GM23248 (cell line): ENCODE measurements around the gene HSPA12A. TPM values are rescaled to one million over a fixed set of nuclear protein-coding genes. Genes with fewer than 3 reads are reported as not detected.

Experiments used
- DNase-seq: peaks from one replicate; pipeline ENCODE4 v3.0.0-alpha.2; 2015
- H2AFZ ChIP-seq: fragments of 200-600 bp; sonication (generic); 2 replicates; pipeline ENCODE4 v1.6.1; 2016; ENCODE audit warnings: antibody characterized with exemption
- H3F3A ChIP-seq: fragments of 200-600 bp; sonication (generic); 2 replicates; pipeline ENCODE4 v1.6.1; 2016; ENCODE audit warnings: mild to moderate bottlenecking, antibody characterized with exemption, mixed run types; ENCODE audit not compliant: insufficient read depth
- H3K27ac ChIP-seq: fragments of 200-600 bp; sonication (generic); 2 replicates; pipeline ENCODE4 v1.5.1; 2016; ENCODE audit warnings: mild to moderate bottlenecking
- H3K27me3 ChIP-seq: fragments of 200-600 bp; sonication (generic); replicated peaks from 2 replicates; pipeline ENCODE4 v1.6.1; 2016; ENCODE audit warnings: mild to moderate bottlenecking; ENCODE audit not compliant: insufficient read depth
- H3K36me3 ChIP-seq: fragments of 200-600 bp; sonication (generic); 2 replicates; pipeline ENCODE4 v1.6.1; 2016; ENCODE audit warnings: low read depth, mild to moderate bottlenecking
- H3K4me1 ChIP-seq: fragments of 200-600 bp; sonication (generic); 2 replicates; pipeline ENCODE4 v1.6.1; 2016; ENCODE audit warnings: mild to moderate bottlenecking; ENCODE audit not compliant: insufficient read depth
- H3K4me2 ChIP-seq: fragments of 200-600 bp; sonication (generic); one replicate; pipeline ENCODE4 v1.6.1; 2016; ENCODE audit warnings: mild to moderate bottlenecking; ENCODE audit not compliant: unreplicated experiment
- H3K4me3 ChIP-seq: fragments of 200-600 bp; sonication (generic); 2 replicates; pipeline ENCODE4 v1.5.1; 2016; ENCODE audit warnings: mild to moderate bottlenecking
- H3K79me2 ChIP-seq: fragments of 200-600 bp; sonication (generic); 2 replicates; pipeline ENCODE4 v1.6.1; 2016; ENCODE audit warnings: mild to moderate bottlenecking; ENCODE audit not compliant: insufficient read depth
- H3K9ac ChIP-seq: fragments of 200-600 bp; sonication (generic); 2 replicates; pipeline ENCODE4 v1.6.1; 2016; ENCODE audit warnings: mild to moderate bottlenecking
- H3K9me2 ChIP-seq: fragments of 200-600 bp; sonication (generic); 2 replicates; pipeline ENCODE4 v1.6.1; 2016; ENCODE audit warnings: mixed run types, mild to moderate bottlenecking, moderate library complexity; ENCODE audit not compliant: insufficient read depth
- H3K9me3 ChIP-seq: fragments of 200-600 bp; sonication (generic); one replicate; pipeline ENCODE4 v1.6.1; 2017; ENCODE audit warnings: low read depth
- H4K20me1 ChIP-seq: fragments of 200-600 bp; sonication (generic); 2 replicates; pipeline ENCODE4 v1.6.0; 2016; ENCODE audit not compliant: insufficient read depth
- EZH2 ChIP-seq: fragments of 200-600 bp; sonication (generic); IDR thresholded peaks from 2 replicates; pipeline ENCODE4 v1.6.1; 2018; ENCODE audit warnings: antibody characterized with exemption, mild to moderate bottlenecking; ENCODE audit not compliant: insufficient read depth, poor library complexity, severe bottlenecking
- EZH2phosphoT487 ChIP-seq: fragments of 200-600 bp; sonication (generic); IDR thresholded peaks from 2 replicates; pipeline ENCODE4 v1.6.1; 2018; ENCODE audit warnings: antibody characterized with exemption, moderate library complexity, mild to moderate bottlenecking, low read depth; ENCODE audit not compliant: insufficient read depth
- WGBS, 2 experiments: methylation state at CpG; one replicate each; pipeline ENCODE4 v1.1.6; 2015 to 2017; ENCODE audit warnings: low lambda C conversion rate in 2 of 2, low coverage in 1 of 2; ENCODE audit errors: missing lambda C conversion rate in 2 of 2; 5-methylcytosine and 5-hydroxymethylcytosine counted together
- in situ Hi-C: fragments of 300-500 bp; cut with MboI; formaldehyde crosslinking; loops from 2 replicates; pipeline ENCODE4 v1.15.0; 2020
- polyA plus RNA-seq: library from polyadenylated mRNA; unstranded; fragments of >200 nt; fragmentation: Nextera tagmentation; extraction: Ambion mirVana; gene quantifications from 2 replicates; pipeline ENCODE4 v1.2.1, GENCODE V29; 2016
- total RNA-seq: library from RNA; depleted of rRNA; stranded (reverse); fragments of >200 nt; shearing (Covaris generic); gene quantifications from 2 replicates; pipeline ENCODE4 v1.2.3, GENCODE V29; 2014

Gene HSPA12A
- total and polyA plus RNA-seq, 2 experiments from 2014 or later, result 4.8 to 5.6 TPM

- Histone ChIP-seq H3K9ac (no peak overlapping the region), H3K9me3 (no peaks in the 10 kb centered on the region), H2AFZ (no peak overlapping the region), H3F3A (no peaks in the 10 kb centered on the region), H4K20me1 (no peaks in the 10 kb centered on the region), H3K27ac (no peak overlapping the region), H3K4me3 (no peak overlapping the region), H3K4me1 (peaks cover 8% of the 10 kb centered on the region; the same call in 1 of the 2 replicates), H3K79me2 (no peaks in the 10 kb centered on the region), H3K9me2 (no peaks in the 10 kb centered on the region), H3K36me3 (no peaks in the 10 kb centered on the region), H3K27me3 (no peaks in the 10 kb centered on the region), H3K4me2 (no peak overlapping the region)
- no peak for TF ChIP-seq EZH2phosphoT487
- no peak for TF ChIP-seq EZH2
- in situ Hi-C loops, result no loop called here
- no peak for DNase-seq
- 78 to 96% methylated on average over 1 of the region's 1 CpG for WGBS, 2 experiments
Observed at GRCh38 chr10:116748471-116748870, 6.1 kb upstream of the HSPA12A start.

- Histone ChIP-seq H3F3A (no peaks in the 10 kb centered on the region), H3K79me2 (no peaks in the 10 kb centered on the region), H3K9me3 (no peaks in the 10 kb centered on the region), H3K4me2 (no peak overlapping the region), H3K4me1 (peaks cover 11% of the 10 kb centered on the region), H3K27me3 (no peaks in the 10 kb centered on the region), H3K36me3 (no peaks in the 10 kb centered on the region), H3K9me2 (no peaks in the 10 kb centered on the region), H4K20me1 (no peaks in the 10 kb centered on the region), H3K9ac (no peak overlapping the region), H2AFZ (no peak overlapping the region), H3K4me3 (no peak overlapping the region), H3K27ac (no peak overlapping the region)
- peak; percentile 77 for DNase-seq
- WGBS, 2 experiments, result 20 to 41% methylated on average over 1 of the region's 1 CpG
- TF ChIP-seq EZH2phosphoT487, result no peak
- no peak for TF ChIP-seq EZH2
- in situ Hi-C loops, result no loop called here
Observed at GRCh38 chr10:116748041-116748440, 5.7 kb upstream of the HSPA12A start.

GRCh38 chr10:116747325-116747724 is 5.0 kb upstream of the HSPA12A start:
- in situ Hi-C loops, result no loop called here
- Histone ChIP-seq H4K20me1 (no peaks in the 10 kb centered on the region), H3K79me2 (no peaks in the 10 kb centered on the region), H3K27ac (no peak overlapping the region), H3K9ac (no peak overlapping the region), H3F3A (no peaks in the 10 kb centered on the region), H3K36me3 (no peaks in the 10 kb centered on the region), H3K9me2 (no peaks in the 10 kb centered on the region), H3K4me3 (no peak overlapping the region), H3K27me3 (no peaks in the 10 kb centered on the region), H3K4me1 (peaks cover 11% of the 10 kb centered on the region), H2AFZ (no peak overlapping the region), H3K4me2 (no peak overlapping the region), H3K9me3 (no peaks in the 10 kb centered on the region)
- TF ChIP-seq EZH2 (no peak), EZH2phosphoT487 (no peak)
- DNase-seq, result no peak
- 66 to 67% methylated on average over 7 of the region's 7 CpGs for WGBS, 2 experiments

GRCh38 chr10:116744885-116745284 is 2.5 kb upstream of the HSPA12A start:
- Histone ChIP-seq H3K4me1 (peaks cover 11% of the 10 kb centered on the region), H3K9ac (no peak overlapping the region), H4K20me1 (no peaks in the 10 kb centered on the region), H3K9me3 (no peaks in the 10 kb centered on the region), H3K79me2 (0 out of 2 replicates have a peak, but pooled peaks cover under 1% of the 10 kb centered on the region), H3F3A (no peaks in the 10 kb centered on the region), H3K27me3 (no peaks in the 10 kb centered on the region), H3K9me2 (no peaks in the 10 kb centered on the region), H3K27ac (no peak overlapping the region), H3K36me3 (no peaks in the 10 kb centered on the region), H3K4me2 (no peak overlapping the region), H2AFZ (no peak overlapping the region), H3K4me3 (no peak overlapping the region)
- TF ChIP-seq EZH2, result no peak
- no peak for TF ChIP-seq EZH2phosphoT487
- no peak for DNase-seq
- 80 to 88% methylated on average over 6 of the region's 6 CpGs for WGBS, 2 experiments
- in situ Hi-C loops, result no loop called here
